AML-193 (cell line): Measurements from ENCODE around the gene HSPG2.
"Not testable (repeated sequence)": the region's sequence is repeated elsewhere in the genome, so short reads cannot be mapped to it uniquely, and the experiment has no call there.

Experiments
- DNase-seq, 2 experiments: peaks; one replicate each; lab custom pipeline; 2025; lab: John Stamatoyannopoulos, UW

Gene HSPG2

DNA sequence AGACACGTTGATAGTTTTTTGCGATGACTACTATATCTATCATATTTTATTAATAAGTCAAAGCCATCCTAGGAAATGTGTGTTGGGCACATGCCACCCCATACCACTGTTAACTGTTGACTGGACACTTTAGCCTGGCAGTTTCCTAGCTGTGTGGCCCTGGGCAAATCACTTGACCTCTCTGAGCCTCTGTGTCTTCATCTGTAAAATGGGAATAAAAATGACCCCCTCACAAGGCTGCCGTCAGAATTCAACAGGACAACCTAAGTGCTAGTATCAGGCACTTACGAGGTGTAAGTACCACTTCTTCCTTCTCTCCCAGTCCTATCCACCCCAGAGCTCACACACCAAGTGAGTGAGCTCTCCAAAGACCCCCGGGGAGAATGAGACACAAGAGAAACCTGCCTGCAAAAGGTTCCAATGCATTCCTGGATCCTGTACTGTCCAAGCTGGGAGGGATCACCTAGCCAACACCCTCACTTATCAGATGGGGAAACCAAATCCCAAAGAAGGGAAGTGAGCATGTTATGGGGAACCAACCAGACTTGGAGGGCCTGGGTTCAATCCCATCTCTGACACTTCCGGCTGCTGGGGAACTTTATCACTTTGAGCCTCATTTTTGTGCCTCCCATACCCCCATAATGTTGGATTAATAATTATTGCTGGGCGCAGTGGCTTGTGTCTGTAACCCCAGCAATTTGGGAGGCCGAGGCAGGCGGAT lies 24.9 kb downstream of the HSPG2 start:
- DNase-seq = no peak

DNA sequence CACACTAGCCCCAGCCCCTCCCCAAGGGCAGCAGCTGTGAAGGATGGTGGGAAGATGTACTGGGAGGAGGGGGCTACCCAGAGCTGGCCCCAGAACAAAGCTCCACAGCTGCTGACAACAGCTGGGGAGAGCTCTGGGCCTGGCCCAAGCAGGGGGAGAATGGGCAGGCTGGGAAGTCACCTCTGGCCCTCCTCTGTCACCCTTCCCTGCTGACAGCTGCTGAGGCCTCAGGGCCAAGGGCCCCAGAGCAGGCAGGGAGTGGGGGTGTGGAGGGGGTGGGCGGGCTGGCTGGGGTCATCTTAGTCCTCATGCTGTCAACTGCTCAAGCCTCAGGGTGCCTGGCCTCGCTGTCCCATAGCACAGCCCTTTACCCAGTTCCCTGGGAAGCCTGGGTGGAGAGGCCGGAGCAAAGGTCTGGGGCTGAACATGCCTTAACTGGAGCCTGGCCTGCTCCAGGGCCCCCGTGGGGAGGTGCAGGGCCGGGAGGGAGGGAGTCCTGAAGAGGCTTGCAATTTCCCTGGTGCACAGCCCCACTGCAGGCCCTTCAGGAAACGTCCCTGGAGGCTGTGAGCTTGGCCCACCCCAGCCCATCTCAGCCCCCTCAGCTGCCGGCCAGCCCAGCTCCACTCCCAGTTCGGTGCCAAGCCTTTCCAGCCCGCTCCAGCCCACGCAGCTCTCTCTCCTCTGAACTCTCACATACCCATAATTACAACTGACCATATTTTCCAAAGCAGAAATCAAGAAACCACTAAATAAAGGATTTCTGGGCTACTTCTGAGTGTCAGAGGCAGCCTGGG lies 25.7 kb downstream of the HSPG2 start:
- DNase-seq = no peak

- DNase-seq = no peak
Observed at GRCh38 chr1:21910558-21911204, 26.4 kb downstream of the HSPG2 start.

- DNase-seq = no peak
Observed at GRCh38 chr1:21909787-21910503, 27.2 kb downstream of the HSPG2 start.

GRCh38 chr1:21909286-21909759 lies 27.8 kb downstream of the HSPG2 start:
- no peak for DNase-seq

DNA sequence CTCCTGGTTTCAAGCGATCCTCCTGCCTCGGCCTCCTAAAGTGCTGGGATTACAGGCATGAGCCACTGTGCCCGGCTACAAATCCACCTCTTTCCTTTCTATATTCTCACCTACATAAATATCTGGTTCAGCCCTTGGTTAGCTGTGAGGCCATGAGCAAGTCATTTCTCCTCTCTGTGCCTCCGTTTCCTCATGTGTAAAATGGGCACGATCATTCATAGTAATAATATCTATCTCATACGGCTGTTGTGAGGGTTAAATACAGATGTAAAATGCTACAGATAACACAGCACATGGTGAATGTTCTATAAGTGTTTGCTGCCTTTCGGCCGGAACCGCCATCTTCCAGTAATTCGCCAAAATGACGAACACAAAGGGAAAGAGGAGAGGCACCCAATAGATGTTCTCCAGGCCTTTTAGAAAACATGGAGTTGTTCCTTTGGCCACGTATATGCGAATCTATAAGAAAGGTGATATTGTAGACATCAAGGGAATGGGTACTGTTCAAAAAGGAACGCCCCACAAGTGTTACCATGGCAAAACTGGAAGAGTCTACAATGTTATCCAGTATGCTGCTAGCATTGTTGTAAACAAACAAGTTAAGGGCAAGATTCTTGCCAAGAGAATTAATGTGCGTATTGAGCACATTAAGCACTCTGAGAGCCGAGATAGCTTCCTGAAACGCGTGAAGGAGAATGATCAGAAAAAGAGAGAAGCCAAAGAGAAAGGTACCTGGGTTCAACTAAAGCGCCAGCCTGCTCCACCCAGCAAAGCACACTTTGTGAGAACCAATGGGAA lies 29.2 kb downstream of the HSPG2 start:
- not testable (repeated sequence) for DNase-seq

DNA sequence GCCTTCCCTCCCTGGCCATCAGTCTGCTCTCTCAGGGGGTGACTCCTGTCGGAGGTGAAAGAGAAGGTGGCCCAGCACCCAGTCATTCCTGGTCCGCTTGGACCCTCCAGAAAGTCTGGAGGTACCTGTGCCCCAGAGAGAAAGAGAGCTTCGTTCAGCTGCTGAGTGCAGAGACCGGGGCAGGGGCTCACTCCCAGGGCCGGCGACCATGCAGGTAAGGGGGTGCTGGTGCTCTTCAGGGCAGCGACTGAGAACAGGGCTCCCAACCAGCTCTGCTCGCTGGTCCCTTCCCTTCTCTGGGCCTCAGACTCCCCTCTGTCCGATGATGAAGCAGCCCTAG lies 30.1 kb downstream of the HSPG2 start:
- no peak for DNase-seq

DNA sequence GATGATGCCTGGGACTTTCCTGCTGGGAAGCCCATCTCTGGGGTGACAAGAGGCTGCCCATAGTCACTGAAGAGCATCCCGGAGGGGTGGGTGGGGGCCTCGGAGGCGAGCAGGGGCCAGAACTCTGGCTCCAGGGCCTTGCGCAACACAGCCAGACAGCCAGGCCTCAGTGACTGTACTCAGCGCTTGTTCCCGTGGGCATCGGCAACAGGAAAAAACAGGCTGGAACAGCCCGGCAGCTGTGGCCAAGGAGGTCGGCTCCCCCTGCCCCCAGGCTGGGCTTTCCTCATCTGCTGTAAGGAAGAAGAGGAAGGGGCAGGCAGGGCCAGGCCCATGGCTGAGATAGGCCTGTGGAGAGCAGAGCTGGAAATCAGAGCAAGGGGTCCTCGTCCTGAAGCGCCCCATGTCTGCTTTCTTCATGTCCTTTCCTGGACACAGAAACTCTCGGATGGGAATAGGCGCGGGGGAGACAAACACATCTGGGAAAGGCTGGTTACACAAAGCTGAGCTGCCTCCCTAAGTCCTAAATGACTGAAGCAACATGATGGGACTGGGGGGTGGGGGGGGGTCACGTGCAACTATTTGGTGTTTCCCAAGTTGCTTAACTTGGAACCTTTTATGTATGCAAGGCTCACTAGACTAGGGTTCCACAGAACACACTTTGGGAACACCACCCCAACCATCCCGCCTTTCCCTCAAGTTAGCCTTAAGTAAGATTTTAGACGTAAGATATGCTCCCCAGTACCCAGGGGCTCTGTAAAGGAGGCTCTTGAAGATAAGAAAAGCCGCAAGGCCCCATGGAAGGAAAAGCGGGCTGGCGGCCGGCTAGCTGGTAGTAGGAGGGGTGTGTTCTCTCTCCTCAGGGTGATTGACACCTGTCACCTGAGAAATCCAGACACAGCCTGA lies 30.7 kb downstream of the HSPG2 start:
- DNase-seq = no peak

- DNase-seq = no peak
Observed at GRCh38 chr1:21904704-21905520, 32.2 kb downstream of the HSPG2 start.

DNA sequence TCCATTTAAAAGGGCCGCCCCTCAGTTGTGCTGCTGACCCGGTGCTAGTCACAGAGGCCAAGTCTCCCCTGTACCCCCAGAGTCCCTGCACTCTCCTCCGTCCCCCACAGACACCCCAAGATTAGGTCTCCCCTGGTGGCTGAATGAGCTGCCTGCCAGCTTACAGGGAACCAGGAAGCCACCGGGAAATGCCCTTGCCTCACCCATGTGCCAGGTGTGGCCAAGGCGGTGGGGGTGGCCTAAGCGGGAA lies 32.7 kb downstream of the HSPG2 start:
- DNase-seq = no peak

DNA sequence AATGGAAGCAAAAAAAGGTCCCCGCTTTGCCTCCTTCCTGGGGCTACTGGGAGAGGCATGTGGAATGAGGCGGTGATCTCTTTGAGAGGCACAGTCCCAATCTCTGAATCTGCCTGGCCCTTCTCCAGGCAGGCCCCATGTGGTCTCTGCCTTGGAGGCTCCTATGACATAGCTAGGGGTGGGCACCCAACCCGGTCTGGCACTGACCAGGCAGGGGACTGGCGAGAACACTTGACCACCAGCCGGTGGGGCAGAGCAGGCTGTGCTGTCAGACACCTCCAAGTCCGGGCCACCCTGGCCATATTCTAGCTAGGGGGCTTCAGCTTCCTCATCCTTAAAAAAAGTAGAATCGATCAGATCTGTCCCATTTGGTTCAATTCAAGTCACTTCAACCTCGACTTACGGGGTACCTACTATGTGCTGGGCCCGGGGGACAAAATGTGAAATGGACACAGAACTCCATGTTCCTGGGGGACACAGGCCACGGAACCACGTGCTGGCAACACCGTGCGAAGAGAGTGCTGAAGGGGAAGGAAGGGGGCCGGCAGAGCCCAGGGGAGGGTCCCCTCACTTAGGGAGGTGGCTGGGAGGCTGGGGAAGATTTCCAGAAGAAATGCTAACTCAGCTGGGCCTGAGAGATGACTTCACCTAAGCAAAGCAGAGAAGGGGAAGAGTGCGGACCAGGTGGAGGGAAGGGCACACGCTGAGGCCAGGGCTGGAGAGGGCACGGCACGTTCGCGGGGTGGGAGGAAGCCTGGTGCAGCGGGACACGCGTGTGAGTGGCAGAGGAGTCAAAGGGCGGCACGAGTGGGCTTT lies 33.3 kb downstream of the HSPG2 start:
- DNase-seq = no peak

DNA sequence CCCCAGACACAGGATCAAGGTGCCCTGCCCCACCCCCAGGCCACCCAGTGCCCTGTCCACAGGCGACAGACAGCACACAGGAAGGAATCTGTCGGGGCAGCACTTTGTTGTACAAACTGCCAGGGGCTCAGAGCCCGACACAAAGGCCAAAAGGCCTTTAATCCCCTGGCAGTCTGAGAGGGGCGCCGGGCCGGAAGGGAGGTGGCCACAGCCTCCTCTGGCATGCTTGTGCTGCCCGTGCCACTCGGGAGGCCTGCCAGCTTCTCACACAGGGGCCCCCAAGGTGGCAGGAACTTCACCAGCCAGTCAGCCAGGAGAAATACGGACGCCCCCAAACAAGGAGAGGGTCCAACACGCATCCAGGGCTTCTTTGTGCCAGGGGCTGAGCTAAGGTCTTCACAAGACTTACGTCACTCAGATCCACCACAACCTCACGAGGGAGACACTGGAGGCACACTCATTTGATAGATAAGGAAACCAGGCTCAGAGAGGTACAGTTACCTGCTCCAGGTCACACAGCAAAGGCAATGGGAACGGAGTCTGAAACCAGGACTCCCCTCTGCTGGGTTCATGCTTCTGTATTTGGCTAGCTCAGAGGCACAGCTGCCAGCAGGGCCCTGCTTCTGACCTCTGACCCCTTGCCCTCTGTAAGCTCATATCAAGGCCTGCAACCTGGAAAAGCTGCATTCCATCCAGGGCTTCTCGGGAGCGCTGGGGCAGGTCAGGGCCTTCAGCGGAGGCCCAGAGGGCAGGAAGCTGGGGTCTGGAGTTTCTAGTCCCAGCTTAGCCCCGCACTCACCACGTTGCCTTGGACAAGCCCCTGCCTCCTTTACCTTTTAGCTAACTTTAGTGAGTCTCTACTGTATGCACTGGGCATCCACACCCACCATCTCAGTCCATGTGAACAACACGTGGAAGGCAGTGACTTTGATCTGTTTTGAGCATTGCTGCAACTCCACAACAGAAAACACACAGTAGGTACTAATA lies 34.8 kb downstream of the HSPG2 start:
- DNase-seq = no peak

DNA sequence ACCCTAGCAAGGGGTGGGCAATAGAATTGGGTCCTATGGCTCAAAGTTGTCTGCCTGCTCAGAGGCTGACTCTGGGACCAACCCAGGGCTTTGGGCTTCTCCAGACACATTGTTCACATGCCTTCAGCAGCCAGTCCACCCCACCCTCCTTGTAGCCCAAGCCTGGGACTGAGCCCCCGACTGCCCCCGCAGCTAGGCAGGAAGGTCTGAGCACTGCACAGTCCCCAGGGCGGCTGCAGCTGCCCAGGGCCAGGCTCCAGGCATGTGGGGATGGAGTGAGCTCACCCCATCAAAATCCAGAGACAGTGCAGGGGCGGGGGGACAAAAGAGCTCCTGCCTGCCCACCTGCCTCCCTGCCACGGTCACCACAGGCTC lies 35.6 kb downstream of the HSPG2 start:
- no peak for DNase-seq

- no peak for DNase-seq
Observed at GRCh38 chr1:21900766-21901472, 36.2 kb downstream of the HSPG2 start.

DNA sequence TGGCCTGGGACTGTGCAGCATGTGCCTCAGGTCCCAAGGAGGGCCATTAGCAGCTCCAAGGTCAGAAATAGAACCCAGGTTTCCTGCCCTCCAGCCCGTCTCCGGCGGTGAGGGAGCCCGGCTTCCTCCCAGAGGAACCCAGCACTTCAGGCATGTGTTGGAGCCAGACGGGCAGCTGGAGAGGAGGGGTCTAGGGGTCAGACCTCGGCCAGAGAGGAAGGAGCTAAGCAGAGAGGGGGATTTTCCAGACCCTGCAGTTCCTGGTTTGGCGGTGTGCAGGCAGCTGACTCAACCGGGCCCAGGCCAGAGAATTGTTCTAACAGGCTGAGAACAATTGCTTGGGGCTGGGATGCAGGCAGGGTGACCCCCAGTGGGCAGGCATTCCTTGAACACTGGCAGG lies 37.1 kb downstream of the HSPG2 start:
- DNase-seq = no peak

GRCh38 chr1:21899267-21899810 lies 37.8 kb downstream of the HSPG2 start:
- DNase-seq = no peak
